GM21619 (cell line): ENCODE results near the gene EFS.
"Not testable (repeated sequence)": the region's sequence is repeated elsewhere in the genome, so short reads cannot be mapped to it uniquely, and the experiment has no call there.

ENCODE experiments used
- ATAC-seq: cut with Tn5 transposase; IDR thresholded peaks from one replicate; pipeline ENCODE4 v1.9.1; 2021; ENCODE audit not compliant: unreplicated experiment

EFS gene

DNA sequence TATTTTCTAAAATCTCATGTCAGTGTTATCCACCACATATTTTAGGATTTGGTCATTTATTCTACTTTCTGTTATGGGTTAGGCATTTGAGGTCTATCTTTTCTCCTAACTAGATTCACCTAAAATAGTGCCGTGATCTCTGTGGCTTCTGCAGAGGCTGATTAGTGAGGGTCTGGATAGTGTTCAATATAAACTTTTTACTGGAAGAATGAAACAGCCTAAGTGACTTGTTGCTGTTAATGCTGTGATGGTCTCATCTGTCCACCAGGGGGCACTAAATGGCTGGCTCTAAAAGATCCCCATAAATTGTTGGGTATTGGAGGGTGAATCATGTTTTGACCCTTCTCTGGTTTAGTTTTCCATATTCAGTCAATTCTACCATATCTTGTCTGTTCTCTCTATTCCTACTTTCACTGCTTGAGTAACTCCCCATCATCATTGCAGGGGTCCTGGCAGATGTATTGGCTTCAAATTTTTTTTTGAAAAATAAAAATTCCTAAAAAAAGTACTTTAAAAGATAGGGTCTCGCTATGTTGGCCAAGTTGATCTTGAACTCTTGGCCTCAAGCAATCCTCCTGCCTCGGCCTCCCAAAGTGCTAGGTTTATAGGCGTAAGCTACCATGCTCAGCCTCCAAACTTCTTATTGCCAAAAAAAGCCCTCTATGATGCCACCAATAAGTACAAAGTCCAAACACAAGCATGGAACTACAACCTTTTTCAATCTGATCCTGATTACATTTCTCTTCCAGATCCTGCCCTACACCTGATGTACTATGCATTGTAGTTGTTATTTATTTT lies 36.8 kb downstream of the EFS start:
- ATAC-seq, result no peak

DNA sequence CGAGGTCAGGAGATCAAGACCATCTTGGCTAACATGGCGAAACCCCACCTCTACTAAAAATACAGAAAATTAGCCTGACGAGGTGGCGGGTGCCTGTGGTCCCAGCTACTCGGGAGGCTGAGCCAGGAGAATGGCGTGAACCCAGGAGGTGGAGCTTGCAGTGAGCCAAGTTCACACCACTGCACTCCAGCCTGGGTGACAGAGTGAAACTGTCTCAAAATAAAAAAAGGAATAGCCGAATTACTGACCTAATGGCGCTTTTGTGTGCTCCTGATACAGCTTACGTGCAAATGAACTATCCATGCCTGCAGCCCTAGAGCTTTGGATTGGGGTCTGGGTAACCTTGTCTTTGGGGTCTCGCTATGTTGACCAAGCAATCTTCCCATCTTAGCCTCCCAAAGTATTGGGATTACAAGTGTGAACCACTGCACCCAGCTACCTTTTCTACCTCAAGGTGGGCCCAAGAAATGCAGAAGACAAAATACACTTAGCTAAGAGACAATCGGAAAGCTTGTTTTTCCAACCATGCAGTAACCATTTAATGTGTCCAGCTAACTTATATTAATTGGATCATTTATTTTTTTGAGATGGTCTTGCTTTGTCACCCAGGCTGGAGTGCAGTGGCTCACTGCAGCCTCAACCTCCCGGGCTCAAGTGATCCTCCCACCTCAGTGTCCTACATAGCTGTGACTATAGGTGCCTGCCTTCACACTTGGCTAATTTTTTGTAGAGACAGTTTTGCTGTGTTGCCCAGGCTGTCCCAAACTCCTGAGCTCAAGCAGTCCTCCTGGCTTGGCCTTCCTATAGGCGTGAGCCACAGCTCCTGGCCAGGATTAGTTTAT lies 38.3 kb downstream of the EFS start:
- ATAC-seq, result no peak

DNA sequence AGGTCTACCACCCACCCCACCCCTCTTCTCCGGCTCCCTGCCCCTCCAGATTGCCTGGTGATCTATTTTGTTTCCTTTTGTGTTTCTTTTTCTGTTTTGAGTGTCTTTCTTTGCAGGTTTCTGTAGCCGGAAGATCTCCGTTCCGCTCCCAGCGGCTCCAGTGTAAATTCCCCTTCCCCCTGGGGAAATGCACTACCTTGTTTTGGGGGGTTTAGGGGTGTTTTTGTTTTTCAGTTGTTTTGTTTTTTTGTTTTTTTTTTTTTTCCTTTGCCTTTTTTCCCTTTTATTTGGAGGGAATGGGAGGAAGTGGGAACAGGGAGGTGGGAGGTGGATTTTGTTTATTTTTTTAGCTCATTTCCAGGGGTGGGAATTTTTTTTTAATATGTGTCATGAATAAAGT lies 39.2 kb downstream of the EFS start:
- ATAC-seq, result not testable (repeated sequence)

DNA sequence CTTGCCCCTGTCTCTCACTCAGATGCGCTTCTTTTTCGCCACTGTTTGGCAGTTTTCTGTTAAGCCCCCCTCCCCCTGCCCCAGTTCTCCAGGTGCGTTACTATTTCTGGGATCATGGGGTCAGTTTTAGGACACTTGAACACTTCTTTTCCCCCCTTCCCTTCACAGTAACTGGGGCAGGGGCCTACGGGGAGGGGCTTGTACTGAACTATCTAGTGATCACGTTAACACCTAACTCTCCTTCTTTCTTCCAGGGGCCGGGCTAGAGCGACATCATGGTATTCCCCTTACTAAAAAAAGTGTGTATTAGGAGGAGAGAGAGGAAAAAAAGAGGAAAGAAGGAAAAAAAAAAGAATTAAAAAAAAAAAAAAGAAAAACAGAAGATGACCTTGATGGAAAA lies 40.0 kb downstream of the EFS start:
- ATAC-seq, result no peak

DNA sequence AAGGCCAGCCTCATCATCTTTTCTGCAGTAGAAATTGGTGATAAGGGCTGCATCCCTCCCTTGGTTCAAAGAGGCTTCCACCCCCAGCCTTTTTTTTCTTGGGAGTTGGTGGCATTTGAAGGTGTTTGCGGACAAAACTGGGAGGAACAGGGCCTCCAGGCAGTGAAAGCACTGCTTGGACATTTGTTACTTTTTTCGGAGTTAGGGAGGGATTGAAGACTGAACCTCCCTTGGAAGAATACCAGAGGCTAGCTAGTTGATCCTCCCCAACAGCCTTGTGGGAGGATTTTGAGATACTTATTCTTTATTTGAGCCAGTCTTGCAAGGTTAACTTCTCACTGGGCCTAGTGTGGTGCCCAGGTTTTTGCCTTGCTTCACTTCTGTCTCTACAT lies 40.5 kb downstream of the EFS start:
- no peak for ATAC-seq

DNA sequence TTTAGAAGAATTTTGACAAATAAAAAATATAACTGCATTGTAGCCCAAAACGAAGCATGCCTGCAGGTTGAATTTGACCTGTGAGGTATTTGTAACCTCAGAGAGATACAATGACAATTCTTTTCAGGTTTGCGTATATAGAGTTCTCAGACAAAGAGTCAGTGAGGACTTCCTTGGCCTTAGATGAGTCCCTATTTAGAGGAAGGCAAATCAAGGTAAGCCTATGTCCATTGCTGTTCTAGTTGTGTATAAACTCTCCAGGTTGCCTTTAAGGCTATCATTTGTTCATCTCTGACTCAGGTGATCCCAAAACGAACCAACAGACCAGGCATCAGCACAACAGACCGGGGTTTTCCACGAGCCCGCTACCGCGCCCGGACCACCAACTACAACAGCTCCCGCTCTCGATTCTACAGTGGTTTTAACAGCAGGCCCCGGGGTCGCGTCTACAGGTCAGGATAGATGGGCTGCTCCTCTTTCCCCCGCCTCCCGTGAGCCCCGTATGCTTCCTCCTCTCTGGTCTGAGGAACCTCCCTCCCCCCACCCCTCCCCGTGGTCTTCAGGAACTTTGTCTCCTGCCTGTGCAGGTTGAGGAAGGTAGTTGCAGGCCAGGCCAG lies 41.0 kb downstream of the EFS start:
- no peak for ATAC-seq

DNA sequence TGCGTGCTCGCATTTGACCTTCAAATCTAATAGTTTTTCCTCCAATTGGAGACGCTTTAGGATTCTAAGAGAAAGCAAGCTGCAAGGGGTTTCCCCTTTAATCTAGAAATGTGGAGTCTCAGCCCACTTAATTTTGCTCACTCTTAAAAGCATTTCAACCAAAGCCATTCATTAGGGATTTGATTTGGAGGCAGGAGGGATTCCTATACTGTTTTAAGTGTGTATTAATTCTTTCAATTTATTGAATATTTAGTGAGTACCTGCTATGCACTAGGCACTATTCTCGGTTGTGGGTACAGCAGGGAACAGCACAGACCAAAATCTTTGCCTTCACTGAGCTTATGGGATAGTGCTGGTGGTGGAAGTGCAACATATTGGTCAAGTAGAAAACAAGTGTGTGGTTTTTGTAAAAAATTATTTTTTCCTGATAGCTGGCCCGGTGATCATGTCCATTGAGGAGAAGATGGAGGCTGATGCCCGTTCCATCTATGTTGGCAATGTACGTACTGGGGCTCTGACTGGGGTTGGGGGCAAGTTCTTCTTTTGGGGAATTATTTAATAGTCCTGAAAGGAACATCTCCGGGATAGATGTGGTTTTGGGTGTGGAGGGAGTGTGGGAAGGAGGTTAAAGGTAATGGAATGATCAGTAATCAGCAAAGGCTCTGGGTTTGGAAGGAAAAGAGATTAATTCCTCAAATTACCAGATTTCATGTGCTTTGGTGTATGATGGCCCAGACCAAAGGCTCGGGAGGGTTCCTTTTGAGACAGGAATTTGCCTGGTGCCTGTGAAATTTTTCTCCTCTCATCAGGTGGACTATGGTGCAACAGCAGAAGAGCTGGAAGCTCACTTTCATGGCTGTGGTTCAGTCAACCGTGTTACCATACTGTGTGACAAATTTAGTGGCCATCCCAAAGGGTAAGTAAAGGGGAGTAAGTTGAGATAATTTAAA lies 42.1 kb downstream of the EFS start:
- no peak for ATAC-seq

DNA sequence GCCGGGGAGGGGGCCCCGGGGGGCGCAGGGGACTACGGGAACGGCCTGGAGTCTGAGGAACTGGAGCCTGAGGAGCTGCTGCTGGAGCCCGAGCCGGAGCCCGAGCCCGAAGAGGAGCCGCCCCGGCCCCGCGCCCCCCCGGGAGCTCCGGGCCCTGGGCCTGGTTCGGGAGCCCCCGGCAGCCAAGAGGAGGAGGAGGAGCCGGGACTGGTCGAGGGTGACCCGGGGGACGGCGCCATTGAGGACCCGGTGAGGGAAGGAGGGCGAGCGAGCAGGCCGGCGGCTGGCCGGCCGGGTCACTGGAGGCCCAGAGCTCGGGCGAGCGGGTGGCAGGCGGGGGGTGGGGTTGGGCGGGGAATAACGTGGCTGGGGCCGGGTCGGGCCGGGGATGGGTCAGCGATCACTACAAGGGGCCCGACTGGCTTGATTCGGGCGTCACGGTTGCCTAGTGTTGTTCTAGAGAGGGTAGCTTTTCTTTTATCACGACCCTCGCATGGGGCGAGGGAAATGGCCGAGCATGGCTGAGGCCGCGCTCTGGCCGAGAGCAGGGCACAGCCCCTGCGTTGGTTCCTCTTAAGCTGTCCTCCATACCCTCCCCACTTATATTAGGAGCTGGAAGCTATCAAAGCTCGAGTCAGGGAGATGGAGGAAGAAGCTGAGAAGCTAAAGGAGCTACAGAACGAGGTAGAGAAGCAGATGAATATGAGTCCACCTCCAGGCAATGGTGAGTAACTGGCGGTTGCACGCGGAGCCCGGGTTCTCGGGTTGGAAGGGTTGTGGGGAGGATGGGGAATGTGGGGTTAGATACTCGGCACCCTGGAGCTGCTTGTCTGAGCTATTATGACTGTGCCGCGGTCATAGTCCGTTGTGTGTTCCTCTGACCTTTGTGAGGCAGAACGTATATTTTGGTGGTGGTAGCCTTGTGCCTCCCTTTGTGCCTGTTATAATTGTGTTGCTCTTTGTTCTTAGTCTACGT lies 43.1 kb downstream of the EFS start:
- no peak for ATAC-seq

DNA sequence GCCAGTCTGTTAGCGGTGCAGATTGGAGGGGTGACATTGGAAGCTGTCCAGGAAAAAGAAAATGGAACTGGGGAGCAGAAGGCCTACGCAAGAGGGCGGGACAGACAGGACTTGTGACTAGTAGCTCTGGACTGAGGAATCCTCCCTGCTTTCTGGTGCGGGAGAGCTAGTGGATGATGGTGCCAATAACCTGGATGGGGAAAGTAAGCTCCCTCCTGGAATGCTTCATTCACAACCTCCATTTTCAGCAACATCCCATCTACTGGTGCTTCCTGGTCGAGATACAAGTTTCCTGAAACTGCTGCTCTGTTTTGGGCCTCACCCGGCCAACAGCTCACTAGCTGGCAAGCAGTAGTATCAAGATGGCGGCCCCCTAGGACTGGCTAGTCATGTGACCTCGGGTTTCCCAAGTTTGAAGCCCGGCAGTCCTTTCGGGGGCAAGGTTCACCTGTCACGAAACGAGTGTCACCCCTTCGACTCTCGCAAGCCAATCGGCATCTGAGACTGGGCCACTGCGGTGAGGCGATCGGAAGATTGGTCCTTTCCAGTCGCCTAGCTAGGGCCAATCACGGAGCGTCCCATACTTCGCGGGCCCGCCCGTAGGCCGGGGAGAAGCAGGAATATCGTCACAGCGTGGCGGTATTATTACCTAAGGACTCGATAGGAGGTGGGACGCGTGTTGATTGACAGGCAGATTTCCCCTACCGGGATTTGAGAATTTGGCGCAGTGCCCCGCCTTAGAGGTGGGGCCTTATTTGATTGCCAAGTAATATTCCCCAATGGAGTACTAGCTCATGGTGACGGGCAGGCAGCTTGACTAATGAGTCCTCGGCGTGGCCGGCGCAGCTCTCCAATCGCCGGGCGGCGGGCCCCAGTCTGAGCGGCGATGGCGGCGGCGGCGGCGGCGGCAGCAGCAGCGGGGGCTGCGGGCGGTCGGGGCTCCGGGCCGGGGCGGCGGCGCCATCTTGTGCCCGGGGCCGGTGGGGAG lies 44.1 kb downstream of the EFS start, which contains the start of gene PABPN1:
PABPN1 (plus strand) TSS at position 874 of the 988 bp plus-strand sequence; CDS start at position 887, 13 bp downstream.
- peak; percentile 90 for ATAC-seq

DNA sequence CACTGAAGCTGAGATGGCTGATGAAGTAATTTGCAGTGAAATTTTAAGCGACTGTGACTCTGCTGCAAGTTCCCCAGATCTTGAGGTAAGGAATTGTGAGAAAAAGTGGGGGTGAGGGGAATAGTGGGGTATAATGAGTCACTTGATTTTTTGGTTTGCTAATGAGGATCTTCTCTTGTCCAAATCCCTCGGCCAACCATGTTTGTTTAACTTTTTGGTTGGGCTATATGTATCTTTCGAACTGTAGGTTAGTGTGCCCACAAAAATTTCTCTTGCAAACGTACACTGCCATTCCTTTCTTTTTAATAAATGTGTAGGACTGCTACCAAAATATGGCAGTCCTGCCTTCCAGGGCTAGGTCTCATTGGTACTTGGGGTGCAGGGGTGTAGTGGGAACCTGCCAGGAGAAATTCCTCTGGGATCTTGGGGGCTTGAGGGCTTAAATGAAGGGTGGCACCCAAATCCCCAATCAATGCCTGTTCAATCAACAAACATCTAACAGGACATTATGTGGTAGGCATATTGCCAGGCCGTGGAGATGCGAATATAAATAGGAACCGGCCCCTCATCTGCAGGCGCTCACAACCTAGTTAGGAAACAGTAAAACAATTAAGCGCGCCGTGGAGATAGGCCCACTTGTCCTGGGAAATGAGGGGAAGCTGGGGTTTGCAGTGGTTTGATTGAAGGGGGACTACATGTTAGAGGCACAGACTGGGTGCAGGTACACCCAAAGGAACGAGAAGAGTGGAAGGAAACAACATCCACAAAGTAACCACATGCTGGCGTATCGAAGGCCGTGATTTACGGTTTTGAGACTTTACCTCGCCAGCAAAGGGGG lies 45.0 kb downstream of the EFS start:
- ATAC-seq, result no peak

DNA sequence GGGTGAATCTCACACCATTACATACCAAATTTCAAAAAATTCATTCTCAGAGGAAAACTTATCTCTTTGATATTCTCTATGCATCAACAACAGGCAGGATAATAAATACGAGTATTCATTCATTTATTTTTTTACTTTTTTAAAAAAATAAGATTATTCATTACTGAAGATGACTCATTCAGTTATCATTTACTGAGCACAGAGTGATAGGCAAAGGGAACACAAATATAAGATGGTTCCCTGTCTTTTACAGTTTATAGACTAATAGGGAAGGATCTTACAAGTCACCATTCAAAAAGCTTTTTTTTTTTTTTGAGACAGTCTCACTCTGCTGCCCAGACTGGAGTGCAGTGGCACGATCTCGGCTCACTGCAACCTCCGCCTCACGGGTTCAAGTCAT lies 48.7 kb downstream of the EFS start:
- no peak for ATAC-seq

DNA sequence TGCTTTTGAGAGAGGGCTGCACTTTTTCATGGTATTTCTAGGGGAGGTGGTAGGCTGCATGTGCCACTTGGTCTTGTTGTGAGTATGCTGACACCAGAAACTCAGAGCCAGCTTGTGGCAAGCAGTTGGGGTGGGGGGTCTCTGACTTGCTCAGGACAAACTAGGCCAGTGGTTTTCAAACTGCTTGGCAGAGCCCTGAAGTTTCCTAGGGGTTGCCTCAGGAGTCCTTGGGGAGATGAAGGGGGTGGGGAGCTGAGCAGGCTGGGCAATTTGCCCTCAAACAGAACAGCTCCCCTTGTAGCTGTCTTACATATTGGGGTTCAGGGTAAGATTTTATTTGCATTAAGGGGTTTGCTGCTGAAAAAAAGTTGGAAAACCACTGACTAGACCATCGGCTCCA lies 54.4 kb downstream of the EFS start:
- ATAC-seq, result no peak

DNA sequence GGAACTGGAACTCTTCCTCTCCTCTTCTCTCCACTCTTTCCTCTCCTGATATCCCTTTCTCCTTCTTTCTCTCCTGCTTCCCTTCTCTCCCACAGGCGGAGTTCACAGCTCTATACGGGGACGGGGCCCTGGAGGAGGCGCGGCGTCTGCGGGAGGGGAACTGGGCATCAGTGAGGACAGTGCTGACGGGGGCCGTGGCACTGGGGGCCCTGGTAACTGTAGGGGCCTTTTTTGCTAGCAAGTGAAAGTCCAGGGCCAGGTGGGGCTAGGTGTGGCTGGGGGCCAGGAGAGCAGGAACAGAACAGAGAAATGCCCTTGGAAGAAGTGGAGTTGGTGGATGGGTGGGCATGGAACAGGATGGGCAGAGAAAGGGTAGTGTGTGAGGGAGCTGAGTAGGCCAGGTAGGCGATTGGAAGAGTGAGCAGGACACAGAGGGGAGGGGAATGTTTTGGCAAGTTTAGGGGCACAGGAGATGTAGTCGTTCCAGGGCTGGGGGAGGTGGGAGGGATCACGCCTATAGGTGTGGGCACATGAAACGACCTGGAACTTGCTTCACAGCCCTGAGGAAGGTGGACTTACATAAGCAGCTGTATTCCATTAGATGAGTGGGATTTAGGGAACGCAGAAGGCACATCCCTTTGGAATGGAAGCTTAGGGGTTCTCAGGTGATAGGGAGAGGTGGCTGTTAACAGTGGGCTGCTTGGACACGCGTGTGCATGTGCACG lies 56.1 kb downstream of the EFS start:
- no peak for ATAC-seq

DNA sequence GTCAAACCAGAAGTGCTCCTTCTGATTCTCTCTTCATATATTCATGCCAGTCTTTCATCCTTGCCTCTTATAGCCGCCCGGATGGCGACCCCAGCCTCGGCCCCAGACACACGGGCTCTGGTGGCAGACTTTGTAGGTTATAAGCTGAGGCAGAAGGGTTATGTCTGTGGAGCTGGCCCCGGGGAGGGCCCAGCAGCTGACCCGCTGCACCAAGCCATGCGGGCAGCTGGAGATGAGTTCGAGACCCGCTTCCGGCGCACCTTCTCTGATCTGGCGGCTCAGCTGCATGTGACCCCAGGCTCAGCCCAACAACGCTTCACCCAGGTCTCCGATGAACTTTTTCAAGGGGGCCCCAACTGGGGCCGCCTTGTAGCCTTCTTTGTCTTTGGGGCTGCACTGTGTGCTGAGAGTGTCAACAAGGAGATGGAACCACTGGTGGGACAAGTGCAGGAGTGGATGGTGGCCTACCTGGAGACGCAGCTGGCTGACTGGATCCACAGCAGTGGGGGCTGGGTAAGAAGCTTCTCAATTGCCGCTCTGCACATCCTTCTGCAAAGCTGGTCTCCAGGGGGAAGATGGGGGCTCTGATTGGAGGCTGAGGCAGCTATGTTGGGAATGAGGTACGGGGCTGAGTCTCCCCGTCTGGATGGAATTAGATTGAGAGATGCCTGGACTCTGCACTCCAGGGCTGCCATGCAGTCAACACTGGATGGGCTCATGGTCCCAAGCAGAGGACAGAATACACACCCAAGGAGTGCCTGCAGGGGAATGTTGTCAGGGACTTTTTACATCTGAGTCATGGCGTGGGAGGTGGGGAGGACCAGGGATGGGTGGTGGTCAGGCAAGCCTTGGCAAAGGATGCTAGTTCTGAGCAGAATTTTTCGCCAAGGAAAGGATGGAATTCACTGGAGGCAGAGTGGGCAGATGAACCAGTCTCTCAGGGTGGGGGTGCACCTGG lies 57.0 kb downstream of the EFS start:
- no peak for ATAC-seq

DNA sequence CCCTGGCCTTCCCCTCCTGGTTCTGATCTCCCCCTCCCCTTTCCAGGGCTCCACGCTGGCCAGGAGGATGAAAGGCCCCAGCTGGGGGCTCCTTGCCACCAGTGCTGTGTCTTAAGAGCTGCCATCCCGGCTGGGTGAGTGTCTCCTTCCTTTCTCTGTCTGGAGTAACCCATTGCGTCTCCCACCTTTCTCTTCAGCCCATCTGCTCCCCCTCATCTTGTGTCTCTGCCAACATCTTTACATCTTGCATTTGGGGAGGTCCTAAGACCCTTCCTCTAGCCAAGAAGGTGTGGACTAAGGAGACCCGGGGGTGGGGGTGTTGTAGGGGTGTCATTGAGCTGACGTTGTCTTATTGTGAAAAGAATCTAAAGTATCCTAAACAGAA lies 57.8 kb downstream of the EFS start:
- no peak for ATAC-seq
